Measurements from ENCODE around the gene PRSS1. TPM values are rescaled to one million over a fixed set of nuclear protein-coding genes. Genes with fewer than 3 reads are reported as not detected.
"Not testable (repeated sequence)": the region's sequence is repeated elsewhere in the genome, so short reads cannot be mapped to it uniquely, and the experiment has no call there.

Gene PRSS1
- total and polyA plus RNA-seq, 8 donors = 0.99 TPM; not detected in 7

GRCh38 chr7:142772673-142773072, 23.4 kb downstream of the PRSS1 start:
- H3K4me1 ChIP-seq = no peaks in the 10 kb centered on the region
- no peak for DNase-seq
- H3K27me3 ChIP-seq = peaks cover 0 to 14% of the 10 kb centered on the region in 2 donors
- H3K36me3 ChIP-seq = no peaks in the 10 kb centered on the region
- no peaks in the 10 kb centered on the region for H3K9me3 ChIP-seq
- H3K4me3 ChIP-seq = no peak overlapping the region
- ATAC-seq = no peak
- intact Hi-C loops (cut with DNase I) = no loop called here
- no peak overlapping the region for H3K27ac ChIP-seq
- TF ChIP-seq CTCF (IDR thresholded peaks at IDR 0.05) = no peak

- Histone ChIP-seq H3K4me3 (no peak overlapping the region), H3K27ac (no peak overlapping the region), H3K27me3 (peaks cover 0 to 14% of the 10 kb centered on the region in 2 donors), H3K36me3 (no peaks in the 10 kb centered on the region), H3K9me3 (no peaks in the 10 kb centered on the region), H3K4me1 (no peaks in the 10 kb centered on the region)
- no peak for DNase-seq
- ATAC-seq = no peak
- TF ChIP-seq CTCF (IDR thresholded peaks at IDR 0.05) = no peak
- intact Hi-C loops (cut with DNase I) = no loop called here
Observed at GRCh38 chr7:142773230-142773629, 24.0 kb downstream of the PRSS1 start.

- Histone ChIP-seq H3K36me3 (no peaks in the 10 kb centered on the region), H3K27me3 (peaks cover 0 to 14% of the 10 kb centered on the region in 2 donors), H3K9me3 (no peaks in the 10 kb centered on the region), H3K4me3 (no peak overlapping the region), H3K27ac (no peak overlapping the region), H3K4me1 (no peaks in the 10 kb centered on the region)
- no peak for ATAC-seq
- no peak for DNase-seq
- intact Hi-C loops (cut with DNase I) = no loop called here
- no peak for TF ChIP-seq CTCF (IDR thresholded peaks at IDR 0.05)
Observed at GRCh38 chr7:142773937-142774744, 24.9 kb downstream of the PRSS1 start.

GRCh38 chr7:142774826-142775225, 25.6 kb downstream of the PRSS1 start:
- Histone ChIP-seq H3K27ac (no peak overlapping the region), H3K4me3 (no peak overlapping the region), H3K4me1 (no peaks in the 10 kb centered on the region), H3K9me3 (no peaks in the 10 kb centered on the region), H3K36me3 (no peaks in the 10 kb centered on the region), H3K27me3 (peaks cover 0 to 14% of the 10 kb centered on the region in 2 donors)
- no peak for TF ChIP-seq CTCF (IDR thresholded peaks at IDR 0.05)
- intact Hi-C loops (cut with DNase I) = no loop called here
- ATAC-seq (no peak), DNase-seq (no peak)

GRCh38 chr7:142775351-142776115, 26.3 kb downstream of the PRSS1 start:
- H3K4me3 ChIP-seq; ATAC-seq; intact Hi-C loops (cut with DNase I); H3K4me1 ChIP-seq; H3K9me3 ChIP-seq; H3K27ac ChIP-seq; H3K36me3 ChIP-seq; DNase-seq: not testable (repeated sequence)
- peaks cover 0 to 13% of the 10 kb centered on the region in 2 donors for H3K27me3 ChIP-seq
